Stimulated activated CD4-positive, alpha-beta T cell treated with anti-CD3 and anti-CD28 coated beads, TNF-alpha, amount 100 ng/mL, for 1 hour (primary cell): Measurements from ENCODE around the gene KRTAP10-7.
"Not testable (repeated sequence)": the region's sequence is repeated elsewhere in the genome, so short reads cannot be mapped to it uniquely, and the experiment has no call there.

ENCODE experiments used
- DNase-seq, 3 donors: peaks; one replicate each; pipeline ENCODE4 v3.0.0-alpha.2; 2020; ENCODE audit warnings: low read depth in 3 of 3, low spot score in 1 of 3

The KRTAP10-7 gene

DNA sequence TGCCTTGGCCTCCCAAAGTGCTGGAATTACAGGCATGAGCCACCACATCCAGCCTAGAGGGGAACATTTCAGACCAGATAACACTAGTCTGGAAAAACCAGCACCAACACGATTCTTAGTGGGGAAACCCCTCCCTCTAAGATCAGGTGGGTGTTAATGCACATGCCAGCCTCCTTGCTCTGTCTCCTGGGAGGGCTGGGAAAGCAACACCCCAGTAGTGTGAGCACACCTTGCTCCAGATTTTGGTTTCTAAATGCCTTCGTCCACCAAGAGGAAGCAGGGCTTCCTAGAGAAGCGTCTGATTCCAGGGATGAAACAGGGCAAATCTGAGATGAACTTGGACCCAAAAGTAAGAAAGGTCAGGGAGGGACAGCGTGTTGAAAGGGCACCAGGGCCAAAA is 29.1 kb upstream of the KRTAP10-7 start:
- no peak for DNase-seq

DNA sequence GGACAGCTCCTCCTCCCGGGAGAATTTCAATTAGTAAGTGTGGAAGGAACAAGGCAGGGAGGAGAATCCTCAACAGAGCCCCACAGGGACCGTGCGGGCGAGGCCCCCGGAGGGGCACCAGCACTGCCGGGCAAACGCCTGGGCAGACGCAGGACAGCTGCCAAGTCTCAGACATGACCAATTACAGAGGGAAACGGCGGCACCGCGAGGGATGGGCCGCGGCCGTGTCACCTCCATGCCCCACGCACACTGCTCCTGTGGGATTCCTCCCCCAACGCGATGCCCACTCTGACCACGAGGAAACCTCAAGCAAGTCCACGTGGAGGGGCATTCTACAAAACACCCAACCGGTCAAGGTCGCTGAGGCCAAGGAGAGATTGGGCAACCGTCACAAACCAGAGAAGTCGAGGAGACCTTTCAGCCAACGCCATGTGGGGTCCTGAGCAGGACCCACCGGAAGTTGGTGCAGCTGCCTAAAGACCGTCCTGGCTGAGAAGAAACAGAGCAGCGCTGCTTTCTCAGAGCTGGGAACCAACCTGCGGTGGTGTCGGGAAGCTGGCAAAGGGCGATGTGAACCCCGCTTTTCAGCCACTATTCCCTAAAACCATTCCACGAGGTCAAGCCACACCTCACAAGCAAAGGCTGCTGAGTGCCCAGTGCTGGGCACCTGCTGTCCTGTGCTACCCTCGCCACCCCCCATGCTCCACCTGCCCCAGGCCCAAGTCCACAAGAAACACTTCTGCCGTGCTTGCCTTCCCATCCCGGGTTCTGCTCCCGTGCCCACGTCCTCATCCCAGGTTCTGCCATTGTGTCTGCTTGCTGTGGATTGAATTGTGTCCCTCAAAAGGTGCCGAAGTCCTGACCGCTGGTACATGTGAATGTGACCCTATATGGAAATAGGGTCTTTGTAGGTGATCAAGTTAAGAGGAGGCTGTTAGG is 28.3 kb upstream of the KRTAP10-7 start:
- no peak for DNase-seq

DNA sequence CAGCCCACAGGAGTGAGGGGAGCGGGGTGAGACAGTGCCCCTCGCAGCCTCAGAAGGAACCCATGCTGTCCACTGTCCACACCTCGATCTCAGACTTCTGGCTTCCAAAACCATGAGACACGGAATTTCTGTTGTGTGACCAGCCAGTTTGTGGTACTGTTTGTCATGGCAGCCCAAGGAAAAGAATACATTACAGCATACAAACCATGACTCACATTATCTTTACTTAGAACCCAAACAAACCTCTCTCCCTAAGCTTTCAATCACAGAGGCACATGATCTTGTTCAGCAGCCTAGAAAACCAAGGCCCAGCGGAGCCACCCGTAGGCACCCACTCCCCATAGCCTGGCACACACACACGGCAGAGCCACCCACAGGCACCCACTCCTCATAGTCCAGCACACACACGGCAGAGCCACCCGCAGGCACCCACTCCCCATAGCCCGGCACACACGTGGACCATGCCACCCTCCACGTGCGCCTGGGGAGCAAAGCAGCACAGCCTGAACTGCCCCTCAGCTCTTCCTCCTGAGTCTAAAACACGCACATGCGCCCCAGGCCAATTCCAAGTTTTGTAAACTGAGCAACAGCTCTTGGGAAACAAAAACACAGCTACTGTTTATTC is 27.3 kb upstream of the KRTAP10-7 start:
- no peak for DNase-seq

DNA sequence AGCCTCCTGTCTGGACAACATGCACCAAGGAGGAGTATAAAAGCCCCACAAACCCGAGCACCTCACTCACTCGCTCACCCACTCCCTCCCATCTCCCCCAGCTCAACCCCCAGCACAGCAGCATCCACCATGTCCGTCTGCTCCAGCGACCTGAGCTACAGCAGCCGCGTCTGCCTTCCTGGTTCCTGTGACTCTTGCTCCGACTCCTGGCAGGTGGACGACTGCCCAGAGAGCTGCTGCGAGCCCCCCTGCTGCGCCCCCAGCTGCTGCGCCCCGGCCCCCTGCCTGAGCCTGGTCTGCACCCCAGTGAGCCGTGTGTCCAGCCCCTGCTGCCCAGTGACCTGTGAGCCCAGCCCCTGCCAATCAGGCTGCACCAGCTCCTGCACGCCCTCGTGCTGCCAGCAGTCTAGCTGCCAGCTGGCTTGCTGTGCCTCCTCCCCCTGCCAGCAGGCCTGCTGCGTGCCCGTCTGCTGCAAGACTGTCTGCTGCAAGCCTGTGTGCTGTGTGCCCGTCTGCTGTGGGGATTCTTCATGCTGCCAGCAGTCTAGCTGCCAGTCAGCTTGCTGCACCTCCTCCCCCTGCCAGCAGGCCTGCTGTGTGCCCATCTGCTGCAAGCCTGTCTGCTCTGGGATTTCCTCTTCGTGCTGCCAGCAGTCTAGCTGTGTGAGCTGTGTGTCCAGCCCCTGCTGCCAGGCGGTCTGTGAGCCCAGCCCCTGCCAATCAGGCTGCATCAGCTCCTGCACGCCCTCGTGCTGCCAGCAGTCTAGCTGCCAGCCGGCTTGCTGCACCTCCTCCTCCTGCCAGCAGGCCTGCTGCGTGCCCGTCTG is 26.6 kb upstream of the KRTAP10-7 start, which contains the start of gene KRTAP10-4:
Gene KRTAP10-4, plus strand, starts transcription at position 100 of the 827 bp plus-strand sequence. Its CDS starts 30 bp downstream, at position 130.
- not testable (repeated sequence) for DNase-seq

DNA sequence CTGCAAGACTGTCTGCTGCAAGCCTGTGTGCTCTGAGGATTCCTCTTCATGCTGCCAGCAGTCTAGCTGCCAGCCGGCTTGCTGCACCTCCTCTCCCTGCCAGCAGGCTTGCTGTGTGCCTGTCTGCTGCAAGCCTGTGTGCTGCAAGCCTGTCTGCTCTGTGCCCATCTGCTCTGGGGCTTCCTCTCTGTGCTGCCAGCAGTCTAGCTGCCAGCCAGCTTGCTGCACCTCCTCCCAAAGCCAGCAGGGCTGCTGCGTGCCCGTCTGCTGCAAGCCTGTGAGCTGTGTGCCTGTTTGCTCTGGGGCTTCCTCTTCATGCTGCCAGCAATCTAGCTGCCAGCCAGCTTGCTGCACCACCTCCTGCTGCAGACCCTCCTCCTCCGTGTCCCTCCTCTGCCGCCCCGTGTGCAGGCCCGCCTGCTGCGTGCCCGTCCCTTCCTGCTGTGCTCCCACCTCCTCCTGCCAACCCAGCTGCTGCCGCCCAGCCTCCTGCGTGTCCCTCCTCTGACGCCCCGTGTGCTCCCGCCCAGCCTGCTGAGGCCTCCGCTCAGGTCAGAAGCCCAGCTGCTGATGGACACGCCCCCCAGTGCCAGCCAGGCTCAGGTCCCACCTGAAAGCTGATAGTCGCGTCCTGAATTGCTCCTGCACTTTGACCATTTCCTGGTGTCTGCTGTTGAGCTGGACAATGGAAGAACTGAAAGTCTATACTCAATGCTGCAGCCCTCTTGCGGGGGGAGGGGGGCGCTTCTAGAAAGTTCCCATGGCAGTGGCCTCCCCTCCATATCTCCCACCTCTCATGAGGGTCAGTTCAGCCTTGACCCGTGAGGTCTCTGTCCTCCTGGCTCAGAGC is 25.7 kb upstream of the KRTAP10-7 start:
- no peak for DNase-seq

DNA sequence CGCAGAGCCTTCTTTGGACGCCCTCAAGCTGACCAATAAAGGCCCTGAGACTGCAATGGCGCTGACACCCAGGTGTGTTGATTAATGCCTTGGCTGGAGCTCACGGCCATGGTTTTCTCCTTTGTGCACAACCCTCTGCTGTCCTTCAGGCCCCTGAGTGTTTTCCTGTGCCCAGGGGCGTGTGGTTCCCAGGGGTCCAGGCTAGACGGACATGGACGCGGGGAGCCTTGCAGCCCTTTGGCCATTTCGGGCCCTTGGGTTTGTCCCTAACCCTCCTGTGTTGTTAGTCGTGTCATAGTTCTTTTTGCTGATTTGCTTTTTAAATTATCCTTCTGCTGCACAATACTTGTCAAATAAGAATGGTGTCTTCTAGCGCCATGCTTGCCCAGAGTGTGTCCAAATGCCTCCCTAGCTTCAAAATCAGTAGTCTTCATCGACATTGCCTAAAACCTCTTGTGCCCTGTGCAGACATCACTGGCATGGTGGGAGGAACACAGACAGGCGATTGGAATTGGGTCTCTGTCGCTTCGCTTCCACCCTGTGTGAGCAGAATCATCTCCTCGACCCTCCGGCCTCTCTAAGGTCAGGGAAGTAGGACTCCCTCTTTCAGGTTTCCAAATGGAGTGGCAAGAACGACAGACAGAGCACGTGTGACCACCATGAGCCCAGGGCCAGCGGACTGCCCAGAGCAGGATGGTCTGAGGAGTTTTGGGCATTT is 24.9 kb upstream of the KRTAP10-7 start:
- DNase-seq: no peak

DNA sequence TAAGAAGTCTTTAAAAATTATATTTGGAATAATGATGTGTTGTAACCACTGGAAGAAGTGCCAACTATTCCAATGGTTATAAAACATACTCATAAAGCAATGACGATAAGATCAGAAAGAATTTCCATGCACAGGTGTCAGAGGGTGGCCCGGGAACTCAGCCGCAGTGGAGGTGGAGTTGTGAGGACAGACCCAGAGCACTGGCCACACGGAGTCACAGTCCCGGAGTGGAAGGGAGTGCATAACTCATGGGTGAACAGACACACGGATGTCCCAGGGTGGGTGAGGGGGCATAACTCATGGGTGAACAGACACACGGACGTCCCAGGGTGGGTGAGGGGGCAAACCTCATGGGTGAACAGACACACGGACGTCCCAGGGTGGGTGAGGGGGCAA is 24.4 kb upstream of the KRTAP10-7 start:
- DNase-seq: no peak

DNA sequence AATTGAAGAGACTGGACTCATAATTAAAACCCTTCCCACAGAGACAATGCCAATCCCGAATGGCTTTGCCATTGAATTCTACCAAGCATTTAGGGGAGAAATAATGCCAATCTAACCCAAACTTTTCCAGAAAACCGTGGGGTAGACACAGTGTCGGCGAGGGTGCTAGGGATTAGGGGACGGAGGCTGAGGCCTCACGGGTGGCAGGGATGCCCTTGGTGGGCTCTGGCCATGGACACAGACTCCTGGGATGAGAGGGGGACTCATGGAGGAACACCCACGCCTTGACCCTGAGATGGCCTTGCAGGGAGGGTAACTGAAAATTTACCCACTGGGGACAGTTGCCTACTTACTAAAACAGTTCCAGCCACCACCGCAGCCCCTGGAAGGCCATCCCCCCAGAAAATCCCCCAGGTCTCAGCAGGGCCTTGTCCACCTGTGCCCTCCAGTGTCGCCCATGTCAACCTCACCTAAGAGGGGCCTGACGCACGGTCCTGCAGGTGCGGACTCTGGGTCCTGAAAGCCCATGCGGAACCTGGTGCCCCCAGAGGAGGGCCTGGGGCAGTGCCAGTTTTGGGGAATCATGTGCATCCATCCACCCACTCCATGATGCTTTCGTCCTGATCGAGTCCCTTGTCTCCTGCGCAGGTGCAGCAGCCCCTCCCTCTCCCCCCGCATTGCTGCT is 21.9 kb upstream of the KRTAP10-7 start:
- no peak for DNase-seq

DNA sequence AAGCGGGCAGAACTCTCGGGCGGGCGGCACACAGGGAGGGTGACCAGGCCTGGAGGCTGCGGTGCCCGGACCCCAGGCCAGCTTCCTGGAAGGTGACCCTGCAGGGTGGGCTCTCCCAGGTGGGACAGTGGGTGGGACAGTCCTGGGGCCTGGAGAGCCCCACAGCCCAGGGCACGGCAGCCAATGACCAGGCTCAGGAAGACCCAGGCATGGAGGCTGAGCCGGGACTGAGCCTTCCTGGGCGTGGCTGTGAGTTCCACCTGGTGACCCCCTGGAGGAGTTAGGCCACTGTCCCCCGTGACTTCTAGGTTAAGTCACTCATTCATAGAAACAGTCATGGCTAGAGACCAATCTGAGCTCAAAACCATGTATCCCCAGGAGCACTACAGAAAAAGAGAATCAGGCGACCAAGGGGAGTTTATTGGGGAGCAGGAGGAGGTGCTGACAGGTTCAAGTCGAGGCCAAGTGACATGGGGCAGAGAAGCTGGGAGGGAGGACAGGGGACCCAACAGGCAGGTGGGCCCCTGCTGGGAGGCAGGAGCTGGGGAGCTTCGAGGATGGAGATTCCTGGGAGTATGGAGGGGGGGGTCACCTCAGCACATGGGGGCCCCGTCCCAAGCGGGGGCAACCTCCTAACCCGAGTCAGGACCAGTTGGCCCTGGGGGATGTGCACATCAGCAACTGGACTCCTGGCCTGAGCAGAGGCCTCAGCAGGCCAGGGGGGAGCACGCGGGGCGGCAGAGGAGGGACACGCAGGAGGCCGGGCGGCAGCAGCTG is 21.2 kb upstream of the KRTAP10-7 start:
- DNase-seq: no peak

DNA sequence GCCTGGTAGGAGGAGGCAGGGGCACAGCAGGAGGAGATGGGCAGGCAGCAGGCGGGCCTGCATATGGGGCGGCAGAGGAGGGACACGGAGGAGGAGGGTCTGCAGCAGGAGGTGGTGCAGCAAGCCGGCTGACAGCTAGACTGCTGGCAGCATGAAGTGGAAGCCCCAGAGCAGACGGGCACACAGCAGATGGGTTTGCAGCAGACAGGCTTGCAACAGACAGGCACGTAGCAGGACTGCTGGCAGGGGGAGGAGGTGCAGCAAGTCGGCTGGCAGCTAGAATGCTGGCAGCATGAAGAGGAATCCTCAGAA is 20.6 kb upstream of the KRTAP10-7 start:
- DNase-seq: no peak

DNA sequence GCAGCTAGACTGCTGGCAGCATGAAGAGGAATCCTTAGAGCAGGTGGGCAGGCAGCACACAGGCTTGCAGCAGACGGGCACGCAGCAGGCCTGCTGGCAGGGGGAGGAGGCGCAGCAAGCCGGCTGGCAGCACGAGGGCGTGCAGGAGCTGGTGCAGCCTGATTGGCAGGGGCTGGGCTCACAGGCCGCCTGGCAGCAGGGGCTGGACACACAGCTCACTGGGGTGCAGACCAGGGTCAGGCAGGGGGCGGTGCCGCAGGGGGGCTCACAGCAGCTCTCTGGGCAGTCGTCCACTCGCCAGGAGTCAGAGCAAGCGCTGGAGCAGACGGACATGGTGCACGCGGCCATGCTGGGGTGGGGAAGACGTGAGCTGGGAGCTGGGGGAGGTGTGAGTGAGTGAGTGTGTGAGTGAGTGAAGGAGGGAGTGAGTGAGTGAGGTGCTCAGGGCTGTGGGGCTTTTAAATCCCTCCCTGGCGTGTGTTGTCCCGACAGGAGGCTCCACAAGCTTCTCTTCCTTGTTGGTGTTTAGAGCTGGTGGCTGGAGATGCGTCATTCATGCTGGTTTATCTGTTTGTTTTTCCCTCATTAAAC is 20.1 kb upstream of the KRTAP10-7 start, which contains the start of gene KRTAP10-5:
Gene KRTAP10-5, minus strand, starts transcription at position 374 of the 591 bp plus-strand sequence. Its CDS starts 26 bp downstream, at position 348.
- DNase-seq: not testable (repeated sequence)

DNA sequence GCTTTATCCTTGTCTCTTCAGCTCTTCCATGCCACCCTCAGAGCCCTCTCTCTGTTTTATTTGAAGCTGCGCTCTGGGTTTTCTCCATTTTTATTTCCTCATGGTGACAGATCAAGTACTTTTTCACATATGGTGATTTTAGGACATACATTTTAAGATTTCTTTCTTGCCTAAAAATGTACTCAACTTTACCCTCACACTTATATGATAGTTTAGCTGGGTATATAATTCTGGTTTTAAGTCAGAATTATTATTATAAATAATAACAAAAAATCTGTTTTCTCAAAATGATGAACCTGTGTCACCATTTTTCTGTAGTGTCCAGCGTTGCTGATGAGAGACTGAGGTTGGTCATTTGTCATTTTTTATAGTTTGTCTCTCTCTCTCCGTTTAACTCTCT is 19.2 kb upstream of the KRTAP10-7 start:
- DNase-seq: no peak

DNA sequence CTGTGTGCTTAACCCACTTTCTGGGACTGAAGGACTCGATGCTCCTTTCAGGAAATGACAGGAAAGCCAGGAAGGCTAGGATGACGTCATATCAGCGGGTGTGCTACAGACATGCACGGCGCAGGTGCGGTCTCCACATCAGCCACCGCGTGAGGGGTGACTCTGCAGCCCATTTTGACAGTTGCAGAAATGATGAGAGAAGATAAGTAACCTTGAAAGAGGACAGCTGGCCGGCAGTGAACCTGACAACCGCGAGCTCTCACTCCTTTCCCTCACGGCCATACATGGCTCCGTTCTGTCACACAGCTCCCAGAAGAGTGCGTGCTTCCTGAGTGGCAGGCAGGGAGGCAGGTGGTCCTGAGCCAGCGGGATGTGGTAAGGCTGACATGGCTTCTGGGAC is 18.3 kb upstream of the KRTAP10-7 start:
- no peak for DNase-seq

DNA sequence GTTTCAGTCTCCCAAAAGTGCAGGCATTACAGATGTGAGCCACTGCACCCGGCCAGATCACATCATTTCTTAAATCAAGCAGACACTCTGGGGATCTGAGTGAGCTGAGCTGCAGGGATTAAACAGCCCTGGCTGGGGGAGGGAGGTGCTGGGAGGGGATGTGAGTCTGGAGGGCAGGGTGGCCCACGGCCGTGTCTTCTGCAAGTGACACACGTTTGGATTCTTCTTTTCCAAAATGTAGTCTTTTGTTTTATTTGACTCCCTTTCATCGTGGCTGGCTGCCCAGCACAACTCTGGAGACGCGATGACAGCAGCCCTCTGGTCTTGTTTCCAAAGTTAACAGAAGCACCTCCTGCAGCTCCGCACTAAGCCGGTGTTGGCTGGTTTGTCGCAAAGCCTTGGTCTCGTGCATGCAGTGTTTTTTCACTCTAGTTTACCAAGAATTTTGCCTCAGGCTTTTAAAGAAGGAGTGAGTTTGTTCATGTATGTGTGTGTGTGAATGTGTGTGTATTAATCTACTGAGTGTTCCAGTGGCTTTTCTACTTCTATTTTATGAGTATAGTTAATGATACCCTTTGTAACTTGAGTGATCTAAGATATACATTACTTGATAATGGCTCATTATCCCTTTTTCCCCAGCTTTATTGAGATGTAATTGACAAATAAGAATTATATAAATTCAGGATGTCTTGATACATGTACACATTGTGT is 17.2 kb upstream of the KRTAP10-7 start:
- no peak for DNase-seq

DNA sequence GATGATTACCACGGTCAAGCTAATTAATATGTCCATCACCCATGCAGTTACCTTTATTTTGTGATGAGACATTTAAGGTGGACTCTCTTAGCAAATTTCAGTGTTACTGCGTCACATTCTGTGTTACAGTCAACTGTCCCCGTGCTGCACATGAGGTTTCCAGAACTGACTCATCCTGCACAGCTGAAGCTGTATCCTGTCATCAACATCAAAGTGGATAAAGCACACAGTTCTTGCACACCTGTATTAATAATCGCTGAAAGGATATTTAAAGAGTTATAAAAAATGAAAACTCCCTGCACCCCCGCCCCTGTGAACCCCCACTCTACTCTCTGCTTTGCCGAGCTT is 16.6 kb upstream of the KRTAP10-7 start:
- no peak for DNase-seq

DNA sequence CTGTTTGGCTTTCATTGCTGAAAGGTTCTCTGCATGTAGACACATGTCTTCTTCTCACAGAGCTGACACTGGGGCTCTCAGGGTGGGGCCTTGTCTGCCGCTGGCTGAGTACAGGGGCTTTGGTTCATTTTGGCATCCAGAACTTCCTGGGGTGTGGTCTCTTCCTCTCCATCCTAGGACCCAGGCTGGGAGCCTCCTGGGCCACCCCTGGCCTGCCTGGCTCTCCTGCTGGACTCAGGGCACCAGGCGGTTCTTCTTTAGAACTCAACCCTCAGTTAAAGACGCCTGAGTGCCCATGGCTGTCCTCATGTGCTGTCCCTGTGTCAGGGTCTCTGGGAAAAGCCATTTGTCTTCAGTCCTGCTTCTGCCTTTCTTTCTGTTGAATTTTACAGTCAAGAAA is 14.5 kb upstream of the KRTAP10-7 start:
- no peak for DNase-seq

DNA sequence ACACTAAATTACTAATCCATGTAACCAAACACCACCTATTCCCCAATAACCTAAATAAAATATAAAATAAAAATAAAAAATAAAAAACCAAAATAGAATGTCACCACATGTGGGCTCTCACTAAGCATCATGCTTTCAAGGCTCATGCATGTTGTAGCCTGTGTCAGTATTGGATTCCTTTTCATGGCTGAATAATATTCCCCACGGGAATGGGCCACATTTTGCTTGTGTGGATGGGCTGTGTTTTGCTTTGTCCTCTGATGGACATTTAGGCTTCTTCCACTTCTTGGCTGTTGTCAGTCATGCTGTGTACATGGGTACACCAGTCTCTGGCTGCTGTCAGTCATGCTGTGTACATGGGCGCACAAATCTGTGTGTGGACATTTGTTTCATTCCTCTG is 11.3 kb upstream of the KRTAP10-7 start:
- DNase-seq: no peak
